B cell (primary cell): Measurements from ENCODE around the gene MPIG6B. TPM values are rescaled to one million over a fixed set of nuclear protein-coding genes. Genes with fewer than 3 reads are reported as not detected.

Source experiments
- ATAC-seq: fragments of 200-7000 bp; cut with Tn5 transposase; one replicate; pipeline ENCODE4 v1.10.0; 2021; ENCODE audit warnings: low read depth, mild to moderate bottlenecking, moderate number of reproducible peaks, moderate library complexity
- CTCF ChIA-PET: fragments of 350-600 bp; sonication (Branson Sonifier 250); formaldehyde crosslinking; loops from one replicate; lab custom pipeline; 2021; ENCODE audit warnings: antibody characterized with exemption, inconsistent platforms; lab: Charles Lee
- POLR2A ChIA-PET: fragments of 350-600 bp; sonication (Branson Sonifier 250); formaldehyde crosslinking; loops from one replicate; lab custom pipeline; 2021; ENCODE audit warnings: antibody characterized with exemption; lab: Charles Lee
- DNase-seq: peaks from one replicate; pipeline ENCODE4 v3.0.0; 2013
- H2AFZ ChIP-seq: 2 replicates; pipeline ENCODE4 v1.6.1; 2012; ENCODE audit warnings: mild to moderate bottlenecking, low read depth, low read length; ENCODE audit not compliant: insufficient read depth, poor library complexity, severe bottlenecking
- H3K27ac ChIP-seq, 2 donors: 1 replicate in 1 of 2; 2 replicates in 1 of 2; pipeline ENCODE4 v1.5.1; 2012 to 2013; ENCODE audit warnings: low read length in 2 of 2, mild to moderate bottlenecking in 2 of 2, moderate library complexity in 1 of 2
- H3K27me3 ChIP-seq, 4 experiments: fragments of 200-600 bp in 1 of 4; sonication (generic) in 1 of 4; replicated peaks in 1 of 4; 1 replicate in 2 of 4; 2 replicates in 2 of 4; pipeline versions ENCODE4 v1.6.1 to v1.7.0; 2013 to 2016; ENCODE audit warnings: low read length in 3 of 4, mild to moderate bottlenecking in 2 of 4, mixed read lengths in 1 of 4, moderate library complexity in 1 of 4; ENCODE audit not compliant: insufficient read depth in 4 of 4, control insufficient read depth in 3 of 4; ENCODE audit errors: control extremely low read depth in 1 of 4
- H3K36me3 ChIP-seq, 2 experiments: replicated peaks in 1 of 2; 1 replicate in 1 of 2; 2 replicates in 1 of 2; pipeline versions ENCODE4 v1.6.1 to v1.7.1; 2013; ENCODE audit warnings: low read length in 1 of 2; ENCODE audit not compliant: insufficient read depth in 2 of 2, control insufficient read depth in 1 of 2; ENCODE audit errors: control extremely low read depth in 1 of 2, extremely low read depth in 1 of 2
- H3K4me1 ChIP-seq, 2 donors: fragments of 200-600 bp in 1 of 2; sonication (generic) in 1 of 2; 1 replicate in 1 of 2; 2 replicates in 1 of 2; pipeline versions ENCODE4 v1.5.1 to v1.6.1; 2013 to 2017; ENCODE audit warnings: low read length in 2 of 2; ENCODE audit not compliant: control insufficient read depth in 2 of 2, insufficient read depth in 2 of 2
- H3K4me2 ChIP-seq: replicated peaks from 2 replicates; pipeline ENCODE3; 2012; ENCODE audit warnings: mild to moderate bottlenecking, low read depth, low read length; ENCODE audit not compliant: poor library complexity, severe bottlenecking
- H3K4me3 ChIP-seq, 5 experiments: fragments of 200-600 bp in 1 of 5; sonication (generic) in 1 of 5; 1 replicate in 3 of 5; 2 replicates in 2 of 5; pipeline versions ENCODE4 v1.5.1 to v1.7.0; 2011 to 2016; ENCODE audit warnings: low read length in 4 of 5, mild to moderate bottlenecking in 4 of 5, low read depth in 2 of 5, control low read depth in 1 of 5, moderate library complexity in 1 of 5; ENCODE audit not compliant: insufficient read depth in 1 of 5; ENCODE audit errors: control extremely low read depth in 1 of 5, extremely low read depth in 1 of 5
- H3K79me2 ChIP-seq: fragments of 200-600 bp; sonication (generic); one replicate; pipeline ENCODE4 v1.6.0; 2016; ENCODE audit warnings: low read length; ENCODE audit not compliant: control insufficient read depth, insufficient read depth
- H3K9ac ChIP-seq: fragments of 200-600 bp; sonication (generic); 2 replicates; pipeline ENCODE4 v1.6.1; 2017; ENCODE audit warnings: mild to moderate bottlenecking, low read length, moderate library complexity
- H3K9me3 ChIP-seq, 3 donors: one replicate each; pipeline versions ENCODE4 v1.6.1 to v1.7.1; 2013; ENCODE audit warnings: low read length in 2 of 3; ENCODE audit not compliant: control insufficient read depth in 2 of 3, insufficient read depth in 1 of 3; ENCODE audit errors: control extremely low read depth in 1 of 3
- H4K20me1 ChIP-seq: 2 replicates; pipeline ENCODE4 v1.6.0; 2012; ENCODE audit warnings: mild to moderate bottlenecking, low read length; ENCODE audit not compliant: insufficient read depth, control insufficient read depth, poor library complexity, severe bottlenecking
- H3K27ac Mint-ChIP-seq: one replicate; pipeline ENCODE4 v1.8.0; 2021; ENCODE audit warnings: mixed read lengths
- H3K27me3 Mint-ChIP-seq: one replicate; pipeline ENCODE4 v1.8.0; 2021; ENCODE audit warnings: mixed read lengths
- H3K4me1 Mint-ChIP-seq: one replicate; pipeline ENCODE4 v1.8.0; 2021; ENCODE audit warnings: mixed read lengths
- H3K4me3 Mint-ChIP-seq: one replicate; pipeline ENCODE4 v1.8.0; 2021; ENCODE audit warnings: mixed read lengths
- H3K9me3 Mint-ChIP-seq: one replicate; pipeline ENCODE4 v1.8.0; 2022; ENCODE audit warnings: mixed read lengths; ENCODE audit not compliant: insufficient read depth
- EZH2 ChIP-seq: IDR thresholded peaks from 2 replicates; pipeline ENCODE4 v1.6.1; 2012; ENCODE audit warnings: borderline replicate concordance, low read depth, mild to moderate bottlenecking, moderate library complexity, low read length; ENCODE audit not compliant: insufficient read depth, poor library complexity, severe bottlenecking
- WGBS: methylation state at CpG from one replicate; pipeline ENCODE4 v1.1.5; 2013; ENCODE audit warnings: missing lambda C conversion rate; ENCODE audit not compliant: insufficient coverage; 5-methylcytosine and 5-hydroxymethylcytosine counted together
- intact Hi-C: fragments of 100-400 bp; cut with micrococcal nuclease; formaldehyde crosslinking; loops from one replicate; pipeline ENCODE4 v1.10.0; 2022
- polyA plus RNA-seq: library from polyadenylated mRNA; depleted of rRNA; stranded (reverse); fragments of >200 nt; gene quantifications from 2 replicates; pipeline ENCODE4 v1.2.3, GENCODE V29; 2012
- total RNA-seq, 2 donors: library from RNA; stranded (reverse); fragments of 120-200 nt in 1 of 2; gene quantifications; 1 replicate in 1 of 2; 2 replicates in 1 of 2; pipeline versions ENCODE4 v1.2.3 to v1.2.4, GENCODE V29; 2013 to 2022
- TF ChIP-seq, protein P1 (sequence below): fragments of 200-600 bp; IDR thresholded peaks from one replicate; pipeline ENCODE4 v1.8.0; 2022; ENCODE audit warnings: antibody characterized with exemption, mild to moderate bottlenecking

Gene MPIG6B
- total and polyA plus RNA-seq, 2 donors (not counting 1 experiment from before 2014, with no cell fraction given), result 0.54 to 1.6 TPM

DNA sequence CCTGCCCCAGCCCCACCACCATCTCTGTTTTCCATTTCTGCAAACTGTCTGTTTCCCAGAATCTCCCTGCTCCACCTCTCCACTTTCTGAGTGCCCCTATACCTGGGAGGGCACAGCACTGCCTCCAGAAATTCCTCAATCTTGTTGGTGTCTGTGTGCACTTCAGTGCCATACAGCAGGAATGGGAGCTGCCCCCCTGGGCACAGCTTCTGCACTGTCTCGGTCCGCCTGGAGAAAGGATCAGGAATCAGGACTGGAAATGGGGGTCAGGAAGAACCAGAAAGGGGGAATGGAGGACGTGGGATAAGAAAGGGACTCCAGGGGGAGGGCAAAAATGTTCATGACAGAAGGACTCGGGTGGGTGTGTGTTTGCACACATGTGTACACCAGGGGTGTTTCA is 10.6 kb downstream of the MPIG6B start:
- Histone ChIP-seq H3K36me3 (peaks cover 4 to 39% of the 10 kb centered on the region in 2 experiments), H3K9ac (peak overlapping the region; percentile 91), H3K27ac (peak overlapping the region; percentile 6 to 96), H3K27me3 (no peaks in the 10 kb centered on the region), H2AFZ (no peak overlapping the region), H3K4me3 (peak overlapping the region in 3 of 5 experiments; percentile 73 to 99 (median 79)), H3K9me3 (no peaks in the 10 kb centered on the region), H3K4me2 (peak overlapping the region; percentile 82), H4K20me1 (peaks cover 15% of the 10 kb centered on the region), H3K4me1 (peaks cover 46 to 56% of the 10 kb centered on the region in 2 donors), H3K79me2 (peaks cover 54% of the 10 kb centered on the region)
- POLR2A ChIA-PET, result no interaction called here
- peak; percentile 4 for DNase-seq
- TF ChIP-seq, protein P1, sequence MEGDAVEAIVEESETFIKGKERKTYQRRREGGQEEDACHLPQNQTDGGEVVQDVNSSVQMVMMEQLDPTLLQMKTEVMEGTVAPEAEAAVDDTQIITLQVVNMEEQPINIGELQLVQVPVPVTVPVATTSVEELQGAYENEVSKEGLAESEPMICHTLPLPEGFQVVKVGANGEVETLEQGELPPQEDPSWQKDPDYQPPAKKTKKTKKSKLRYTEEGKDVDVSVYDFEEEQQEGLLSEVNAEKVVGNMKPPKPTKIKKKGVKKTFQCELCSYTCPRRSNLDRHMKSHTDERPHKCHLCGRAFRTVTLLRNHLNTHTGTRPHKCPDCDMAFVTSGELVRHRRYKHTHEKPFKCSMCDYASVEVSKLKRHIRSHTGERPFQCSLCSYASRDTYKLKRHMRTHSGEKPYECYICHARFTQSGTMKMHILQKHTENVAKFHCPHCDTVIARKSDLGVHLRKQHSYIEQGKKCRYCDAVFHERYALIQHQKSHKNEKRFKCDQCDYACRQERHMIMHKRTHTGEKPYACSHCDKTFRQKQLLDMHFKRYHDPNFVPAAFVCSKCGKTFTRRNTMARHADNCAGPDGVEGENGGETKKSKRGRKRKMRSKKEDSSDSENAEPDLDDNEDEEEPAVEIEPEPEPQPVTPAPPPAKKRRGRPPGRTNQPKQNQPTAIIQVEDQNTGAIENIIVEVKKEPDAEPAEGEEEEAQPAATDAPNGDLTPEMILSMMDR, result no peak
- no peak for TF ChIP-seq EZH2
- peak overlapping the region; percentile 100 for H3K4me3 Mint-ChIP-seq
- intact Hi-C loops, result loop anchor here (10.0 kb wide), 2 partner anchors 241 to 461 kb away; partner anchors contain the start of genes DXO, GPSM3 and PBX2
- no peaks in the 10 kb centered on the region for H3K27me3 Mint-ChIP-seq
- 87% methylated on average over 4 of the region's 4 CpGs for WGBS
- CTCF ChIA-PET, result no interaction called here
- no peak for ATAC-seq
- no peaks in the 10 kb centered on the region for H3K9me3 Mint-ChIP-seq
- H3K4me1 Mint-ChIP-seq, result peaks cover 77% of the 10 kb centered on the region
- peak overlapping the region; percentile 91 for H3K27ac Mint-ChIP-seq

- peak overlapping the region; percentile 91 for H3K9ac ChIP-seq
- CTCF ChIA-PET, result interaction anchor here (0.9 to 1.1 kb wide), 2 partner anchors 61 to 218 kb away, joined by 3 read pairs; no protein-coding TSS in a partner anchor
- no peaks in the 10 kb centered on the region for H3K9me3 ChIP-seq
- ATAC-seq (no peak), DNase-seq (no peak)
- H3K4me1 ChIP-seq, result peaks cover 48 to 56% of the 10 kb centered on the region in 2 donors
- H3K27ac ChIP-seq, result peak overlapping the region; percentile 81 to 96
- Mint-ChIP-seq H3K27ac (peak overlapping the region; percentile 91), H3K9me3 (no peaks in the 10 kb centered on the region), H3K4me1 (peaks cover 77% of the 10 kb centered on the region), H3K27me3 (no peaks in the 10 kb centered on the region), H3K4me3 (peak overlapping the region; percentile 100)
- intact Hi-C loops, result loop anchor here (10.0 kb wide), 2 partner anchors 240 to 460 kb away; partner anchors contain the start of genes DXO, GPSM3 and PBX2
- H3K79me2 ChIP-seq, result peaks cover 48% of the 10 kb centered on the region
- no peaks in the 10 kb centered on the region for H3K27me3 ChIP-seq
- TF ChIP-seq EZH2, result no peak
- TF ChIP-seq, protein P1, result no peak
- WGBS, result 0% methylated on average over 2 of the region's 2 CpGs
- peaks cover 4 to 39% of the 10 kb centered on the region in 2 experiments for H3K36me3 ChIP-seq
- POLR2A ChIA-PET, result interaction anchor here (0.5 to 2.2 kb wide), 8 partner anchors 35 to 461 kb away, joined by 3 to 9 read pairs (median 5); partner anchors contain the start of genes BAG6, HSPA1A, HSPA1L and VARS1
- peak overlapping the region; percentile 63 for H2AFZ ChIP-seq
- H3K4me3 ChIP-seq, result peak overlapping the region; percentile 73 to 99 (median 87)
- peaks cover 15% of the 10 kb centered on the region for H4K20me1 ChIP-seq
- H3K4me2 ChIP-seq, result peak overlapping the region; percentile 82
Measured at GRCh38 chr6:31734247-31734820, 11.2 kb downstream of the MPIG6B start.
